Skin of body (tissue), 2 donors: ENCODE results near the gene SLMAP. TPM values are rescaled to one million over a fixed set of nuclear protein-coding genes. Genes with fewer than 3 reads are reported as not detected.
"Not testable (repeated sequence)": the region's sequence is repeated elsewhere in the genome, so short reads cannot be mapped to it uniquely, and the experiment has no call there.

Experiments used
- DNase-seq: peaks from one replicate; lab custom pipeline; 2025; lab: John Stamatoyannopoulos, UW
- total RNA-seq: library from RNA; depleted of rRNA; stranded (reverse); fragments of >200 nt; gene quantifications from one replicate; pipeline ENCODE4 v1.2.3, GENCODE V29; 2014

The SLMAP gene
- total RNA-seq, 1 donor from 2014 or later: 83.2 TPM

DNA sequence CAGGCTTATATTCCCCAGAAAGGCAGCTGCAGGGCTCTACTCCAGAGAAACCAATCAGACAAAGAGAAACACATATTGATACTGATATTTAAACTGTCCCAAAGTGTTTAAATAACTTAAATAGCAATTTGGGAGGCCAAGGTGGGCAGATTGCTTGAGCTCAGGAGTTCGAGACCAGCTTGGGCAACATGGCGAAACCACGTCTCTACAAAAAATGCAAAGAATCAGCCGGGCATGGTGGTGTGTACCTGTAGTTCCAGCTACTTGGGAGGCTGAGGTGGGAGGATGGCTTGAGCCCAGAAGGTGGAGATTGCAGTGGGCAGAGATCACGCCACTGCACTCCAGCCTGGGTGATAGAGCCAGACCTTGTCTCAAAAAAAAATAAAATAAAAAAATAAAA lies 128.3 kb downstream of the SLMAP start:
- not testable (repeated sequence) for DNase-seq

DNA sequence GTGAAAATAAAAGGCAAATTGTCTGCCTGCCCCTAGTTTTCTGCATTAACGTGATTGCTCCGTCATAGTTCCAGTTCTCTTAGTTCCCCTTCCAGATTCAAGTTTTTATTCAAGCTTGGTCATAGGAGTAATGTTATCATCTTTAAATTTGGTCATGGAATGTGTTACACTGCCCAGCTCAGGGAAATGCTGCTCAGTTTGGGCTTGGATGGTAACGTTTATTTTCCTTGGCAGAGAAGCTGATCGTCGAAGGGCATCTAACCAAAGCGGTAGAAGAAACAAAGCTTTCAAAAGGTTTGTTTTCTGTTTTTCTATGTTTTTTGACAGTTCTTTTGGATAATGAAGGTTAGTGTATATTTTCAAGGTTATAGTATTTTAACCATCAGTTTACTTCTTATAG lies 133.7 kb downstream of the SLMAP start:
- no peak for DNase-seq

DNA sequence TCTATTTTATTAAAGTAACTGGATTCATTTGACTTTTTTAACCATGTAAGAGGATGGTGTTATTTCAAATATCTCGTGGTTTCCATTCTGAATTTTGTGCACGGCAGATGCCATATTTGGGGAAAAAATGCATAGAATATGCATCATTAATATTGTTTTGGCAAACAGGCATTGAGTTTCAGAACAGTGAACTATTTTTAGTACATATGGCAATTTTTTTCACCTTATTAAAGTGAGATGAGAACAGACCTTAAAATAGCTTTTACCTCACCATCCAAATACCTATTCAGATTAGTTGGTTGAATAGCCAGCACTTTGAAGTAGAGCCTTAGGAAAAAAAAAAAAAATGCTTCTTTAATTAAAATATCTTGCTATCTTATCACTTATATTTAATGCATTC lies 134.8 kb downstream of the SLMAP start:
- DNase-seq: no peak

DNA sequence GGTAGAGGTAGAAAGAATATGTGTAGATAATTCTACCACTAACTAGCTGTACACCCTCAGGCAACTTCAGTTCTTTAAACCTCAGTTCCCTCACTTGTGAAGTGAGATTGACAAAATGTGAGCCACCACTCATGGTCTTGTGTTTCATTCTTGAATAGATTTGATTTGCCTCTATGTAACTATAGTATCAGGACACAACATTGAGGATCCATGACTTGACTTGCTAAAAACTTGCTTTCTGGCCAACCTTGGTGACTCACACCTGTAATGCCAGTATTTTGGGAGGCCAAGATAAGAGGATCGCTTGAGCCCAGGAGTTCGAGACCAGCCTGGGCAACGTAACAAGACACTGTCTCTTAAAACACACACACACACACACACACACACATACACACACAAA lies 136.3 kb downstream of the SLMAP start:
- DNase-seq: no peak

DNA sequence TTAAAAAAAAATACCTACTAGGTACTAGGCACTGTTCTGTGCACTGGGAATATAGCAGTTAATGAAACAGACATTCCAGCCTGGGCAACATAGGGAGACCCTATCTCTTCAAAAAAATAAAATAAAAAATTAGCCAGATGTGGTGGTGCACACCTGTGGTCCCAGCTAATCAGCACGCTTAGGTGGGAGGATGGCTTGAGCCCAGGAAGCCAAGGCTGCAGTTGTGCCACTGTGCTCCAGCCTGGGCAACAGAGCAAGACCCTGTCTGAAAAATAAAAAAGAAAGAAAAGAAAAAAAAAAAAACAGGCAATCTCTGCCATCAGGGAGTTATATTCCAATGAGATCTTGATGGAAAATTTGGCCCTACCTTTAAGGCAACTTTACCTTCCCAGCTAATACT lies 137.0 kb downstream of the SLMAP start:
- DNase-seq: no peak

DNA sequence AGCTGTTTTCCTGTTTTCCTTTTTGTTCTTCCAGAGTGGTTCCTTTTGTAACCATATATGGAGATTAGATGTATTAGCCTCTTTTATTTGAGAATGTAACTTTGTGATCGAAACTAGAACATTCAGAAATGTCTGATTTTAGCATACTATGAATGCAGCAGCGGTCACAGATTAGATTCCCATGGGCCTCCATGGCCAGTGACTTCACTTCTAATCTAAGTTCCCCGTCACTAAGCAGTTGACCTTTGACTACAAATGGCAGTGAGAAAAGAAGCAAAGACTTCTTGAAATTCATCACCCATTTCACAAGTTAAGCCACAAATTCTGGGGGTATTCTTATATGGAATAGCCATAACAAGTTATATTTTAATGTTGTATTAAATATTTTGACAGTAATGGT lies 137.6 kb downstream of the SLMAP start:
- no peak for DNase-seq

DNA sequence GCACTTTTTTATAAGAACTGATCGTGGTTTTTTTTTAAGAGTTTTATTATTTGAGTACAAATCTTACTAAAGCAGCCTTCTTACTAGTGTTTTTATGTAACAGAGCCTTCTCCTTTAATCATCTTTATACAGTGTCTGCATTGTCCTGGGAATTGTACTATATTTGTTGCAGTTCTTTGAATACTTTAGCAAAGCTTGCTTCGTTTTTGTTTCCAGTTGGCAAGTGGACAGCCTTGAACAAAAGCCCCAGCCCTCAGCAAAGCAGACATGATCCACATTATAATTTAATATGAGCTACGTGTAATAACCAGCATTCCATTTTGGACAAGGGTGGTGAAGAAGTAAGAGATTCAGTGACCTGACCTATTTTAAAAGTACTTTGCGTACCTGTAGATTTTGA lies 139.9 kb downstream of the SLMAP start:
- peak; percentile 24 for DNase-seq

DNA sequence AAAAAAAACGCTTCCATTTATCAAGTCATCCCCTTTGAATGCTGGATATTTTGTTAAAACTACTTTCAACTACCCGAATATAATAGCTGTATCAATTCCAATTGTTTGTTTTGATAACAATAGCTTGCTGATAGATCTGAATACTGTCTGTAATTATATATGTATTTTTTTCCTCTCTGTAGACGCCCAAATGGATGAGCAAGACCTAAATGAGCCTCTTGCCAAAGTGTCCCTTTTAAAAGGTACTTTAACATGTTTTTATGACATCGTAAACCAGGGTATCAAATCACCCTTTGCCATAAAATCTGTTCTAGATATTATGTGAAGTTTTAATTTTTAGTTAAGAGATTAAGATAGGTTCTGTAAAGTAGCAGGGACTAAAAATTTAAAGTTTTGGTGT lies 140.6 kb downstream of the SLMAP start:
- DNase-seq: no peak

DNA sequence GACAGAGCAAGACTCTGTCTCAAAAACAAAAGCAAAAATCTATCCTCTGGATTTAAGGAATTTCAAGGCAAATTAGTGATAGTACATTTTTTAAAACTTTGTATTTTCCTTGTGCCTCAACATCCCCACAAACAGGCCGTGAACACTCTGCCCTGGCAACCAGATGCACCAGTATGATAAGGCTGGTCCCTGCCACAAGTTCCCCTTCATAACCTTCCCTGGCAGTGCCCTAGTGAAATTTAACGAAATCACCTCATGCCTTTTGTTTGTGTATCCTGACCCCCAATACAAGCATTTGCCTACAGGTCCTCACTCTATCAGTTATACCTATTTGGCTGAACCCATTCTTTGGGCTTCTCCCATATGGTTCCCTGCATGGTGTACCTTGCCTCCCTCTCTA lies 144.7 kb downstream of the SLMAP start:
- no peak for DNase-seq

DNA sequence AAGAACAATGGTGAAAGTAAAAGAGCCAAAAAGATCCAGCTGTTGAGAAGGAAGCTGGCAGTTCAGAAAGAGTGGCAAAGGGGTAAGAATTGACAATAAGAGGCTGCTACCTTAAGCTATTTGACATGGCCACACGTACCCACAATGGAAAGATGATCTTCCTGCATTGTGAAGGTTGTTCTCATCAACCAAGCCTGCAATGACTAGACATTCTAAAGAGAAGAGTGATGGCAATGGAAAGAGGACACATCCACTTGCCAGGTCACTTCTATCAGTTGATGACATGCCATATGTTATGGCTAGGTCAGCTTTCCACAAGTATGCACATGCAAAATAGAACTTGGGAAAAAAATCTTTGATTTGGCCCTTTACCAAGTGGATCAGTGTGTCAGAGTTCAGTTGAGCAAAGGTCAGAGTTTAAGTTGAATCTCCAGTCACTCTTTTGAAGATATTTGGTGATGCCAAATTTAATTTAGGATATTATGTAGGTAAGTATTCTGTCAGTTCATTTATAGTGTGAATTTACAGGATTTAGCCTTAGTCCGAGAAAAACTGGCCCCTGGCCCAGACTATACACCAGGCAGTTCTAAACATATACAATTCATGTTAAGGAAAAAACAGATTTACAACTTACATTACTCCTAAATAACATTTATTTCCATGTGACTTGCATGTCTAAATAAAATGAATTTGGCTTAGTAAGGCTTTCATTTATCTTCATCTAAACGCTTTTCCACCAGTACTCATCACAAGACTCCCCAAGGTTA lies 147.2 kb downstream of the SLMAP start:
- DNase-seq: no peak

DNA sequence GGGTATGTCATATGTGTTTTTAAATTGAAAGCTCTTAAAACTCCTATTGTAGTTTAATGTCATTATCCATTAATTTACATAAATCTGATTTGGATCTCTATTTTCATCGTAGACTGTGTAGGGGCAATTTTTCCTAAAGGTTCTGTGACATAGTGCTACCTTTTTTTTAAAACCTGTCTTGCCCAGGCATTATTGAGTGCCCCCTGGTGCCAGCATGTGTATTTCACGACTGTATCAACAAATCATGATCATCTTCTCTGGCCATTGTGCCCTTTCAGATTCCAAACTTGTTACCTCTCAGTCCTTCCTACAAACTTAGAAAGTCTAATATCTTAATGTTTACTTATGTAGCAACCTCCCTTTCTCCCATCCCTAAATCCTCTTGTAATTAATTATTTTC lies 154.9 kb downstream of the SLMAP start:
- DNase-seq: no peak

DNA sequence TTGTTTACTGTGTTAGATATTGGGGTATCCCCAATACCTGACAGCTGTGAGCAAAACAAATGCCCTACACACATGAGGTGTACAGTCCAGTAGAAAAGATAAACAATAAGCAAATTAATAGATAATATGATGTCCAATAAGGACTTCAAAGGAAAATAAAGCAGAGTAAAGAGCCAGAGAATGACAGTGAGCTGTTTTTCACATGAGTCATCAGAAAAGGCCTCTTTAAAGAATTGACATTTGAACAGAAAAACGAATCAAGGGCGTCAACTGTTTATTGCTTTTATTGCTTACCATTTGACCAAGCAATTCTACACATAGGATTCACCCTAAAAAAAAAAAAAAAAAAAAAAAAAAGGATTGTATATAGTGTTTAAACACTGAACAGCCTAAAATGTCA lies 155.5 kb downstream of the SLMAP start:
- no peak for DNase-seq

DNA sequence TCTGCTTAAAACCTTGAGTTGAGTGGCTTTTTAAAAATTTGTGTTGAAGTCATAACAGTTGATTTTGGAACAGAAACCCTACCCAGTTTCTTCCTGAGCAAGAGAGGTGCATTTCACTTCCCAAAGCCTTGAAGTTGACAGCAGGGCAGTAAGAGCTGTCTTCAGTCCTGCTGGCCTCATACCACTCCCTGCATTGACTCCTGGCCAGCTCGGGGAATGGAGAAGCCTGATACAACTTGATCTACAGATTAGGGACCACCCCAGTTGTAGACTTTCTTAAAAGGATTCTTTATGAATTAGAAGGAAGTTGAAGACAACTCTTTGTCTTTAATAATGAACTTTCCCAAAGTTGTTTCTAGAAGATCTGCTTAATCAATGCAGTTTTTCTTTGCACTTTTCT lies 161.5 kb downstream of the SLMAP start:
- DNase-seq: no peak

DNA sequence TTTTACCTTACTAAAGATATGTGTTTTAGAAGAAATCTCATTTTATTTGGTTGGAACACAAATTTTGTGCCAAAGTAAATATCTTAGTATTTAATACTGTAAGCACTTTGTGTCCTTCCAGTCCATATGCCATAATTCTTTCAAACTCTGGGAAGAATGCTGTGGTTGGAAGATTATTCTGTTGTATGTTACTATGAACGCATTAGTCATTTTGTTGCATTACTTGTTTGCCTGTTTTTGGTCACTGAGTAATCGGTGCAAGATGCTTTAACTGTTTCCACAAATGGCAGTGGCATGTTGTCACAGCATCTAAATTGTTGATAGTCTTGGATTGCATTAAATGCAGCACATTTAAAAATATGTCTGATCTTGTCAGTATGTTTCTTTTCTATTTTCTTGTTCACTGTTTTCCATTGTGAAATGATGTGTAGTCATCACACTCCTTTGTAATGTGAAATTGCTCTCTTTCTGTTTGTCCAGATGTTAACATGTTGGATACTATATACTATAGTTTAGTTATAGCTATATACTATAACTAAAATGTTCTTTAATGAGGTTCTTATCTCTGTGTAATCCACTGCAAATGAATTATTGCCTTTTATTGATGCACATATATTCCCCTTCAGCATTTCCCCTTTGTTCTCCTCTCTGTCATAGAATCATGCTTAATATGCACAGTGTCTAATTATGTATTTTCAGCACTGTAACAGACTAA lies 162.2 kb downstream of the SLMAP start:
- peak; percentile 79 for DNase-seq

DNA sequence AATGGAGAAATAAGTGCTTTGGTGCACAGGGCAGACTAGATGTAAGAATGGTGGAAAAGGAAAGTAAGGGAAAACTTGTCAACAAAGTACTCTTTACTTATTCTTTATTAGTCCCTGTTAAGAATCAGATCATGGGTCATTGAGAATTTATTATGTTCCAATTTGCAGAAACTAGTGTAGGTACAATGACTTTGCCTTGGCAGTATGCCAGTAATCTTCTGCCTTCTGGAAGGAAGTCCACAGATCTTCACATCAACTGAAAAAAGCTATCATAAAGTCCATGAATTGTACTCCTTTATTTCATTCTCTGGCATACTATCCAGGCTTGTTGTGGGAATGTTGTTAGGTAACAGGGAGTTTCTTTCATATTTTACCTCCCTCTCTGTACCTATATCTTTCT lies 163.9 kb downstream of the SLMAP start:
- DNase-seq: no peak

DNA sequence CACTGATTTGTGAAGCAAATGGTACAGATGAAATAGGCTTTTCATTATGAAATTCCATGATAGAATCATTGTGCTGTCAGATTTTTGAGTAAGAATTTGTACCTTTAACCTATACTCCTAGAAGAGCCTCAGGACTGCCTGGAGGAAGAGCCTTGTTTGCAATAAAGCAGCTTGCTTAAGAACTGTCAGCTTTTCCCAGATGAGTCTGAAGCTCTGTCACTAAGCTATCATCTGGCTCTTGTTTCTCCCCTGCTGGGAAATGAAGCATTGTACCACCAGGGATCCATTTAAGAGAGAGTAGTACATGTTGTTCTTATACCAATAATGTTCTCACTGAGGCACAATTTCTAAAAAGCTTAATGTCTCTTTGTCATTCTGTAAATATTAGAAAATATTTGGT lies 167.0 kb downstream of the SLMAP start:
- DNase-seq: peak; percentile 14

DNA sequence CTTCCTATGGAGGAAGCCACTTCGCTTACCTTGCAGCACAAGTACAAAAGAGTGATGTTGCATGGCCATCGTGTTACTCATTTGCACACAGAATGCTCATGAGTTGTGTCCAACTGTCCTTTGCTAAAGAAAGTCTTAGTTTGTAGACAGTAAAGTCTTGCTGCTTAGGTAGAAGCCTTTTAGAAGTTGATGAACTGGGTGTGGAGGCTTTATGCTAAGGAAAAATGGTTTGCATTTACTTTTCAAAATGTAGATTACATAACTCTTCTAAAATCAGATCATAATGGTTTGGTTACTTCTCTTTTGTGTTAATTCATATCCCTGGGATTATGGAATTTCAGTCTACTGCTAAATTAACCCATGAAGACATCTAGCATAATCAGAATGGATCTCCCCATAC lies 167.6 kb downstream of the SLMAP start:
- no peak for DNase-seq

DNA sequence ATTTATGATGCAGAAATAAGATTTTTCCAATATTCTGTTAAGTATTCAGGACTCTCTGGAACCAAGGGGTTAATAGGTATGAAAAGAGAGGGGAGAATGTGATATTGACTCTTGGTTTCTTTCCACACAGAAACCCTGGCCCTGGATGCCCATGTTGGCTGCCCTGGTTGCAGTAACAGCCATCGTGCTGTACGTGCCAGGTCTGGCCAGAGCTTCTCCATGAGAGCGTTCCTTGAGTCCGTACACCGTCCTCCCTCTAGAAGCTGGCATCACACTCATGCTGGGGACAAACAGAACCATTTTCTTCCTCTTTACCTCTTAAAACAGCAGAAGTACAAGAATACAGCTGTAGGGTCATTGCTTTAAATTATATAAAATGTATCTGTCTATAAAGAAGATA lies 171.1 kb downstream of the SLMAP start:
- no peak for DNase-seq

DNA sequence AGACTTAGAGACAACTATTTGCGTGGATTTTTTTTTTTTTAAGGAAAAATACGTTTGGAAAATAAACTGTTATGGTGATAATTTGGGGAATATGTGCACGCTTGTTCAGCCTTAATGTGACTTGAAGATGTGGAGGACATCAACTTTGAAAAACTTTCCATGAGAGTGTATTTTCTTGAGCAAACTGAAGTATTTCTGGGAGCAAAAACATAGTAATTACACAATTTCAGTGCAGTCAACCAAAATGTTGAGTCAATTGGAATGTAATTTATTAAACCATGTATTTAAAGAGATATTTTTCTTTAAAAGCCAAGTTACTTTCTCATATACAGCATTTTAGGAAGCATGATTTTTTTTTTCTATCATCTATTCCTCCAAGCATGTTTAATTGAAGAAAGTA lies 171.8 kb downstream of the SLMAP start:
- no peak for DNase-seq

DNA sequence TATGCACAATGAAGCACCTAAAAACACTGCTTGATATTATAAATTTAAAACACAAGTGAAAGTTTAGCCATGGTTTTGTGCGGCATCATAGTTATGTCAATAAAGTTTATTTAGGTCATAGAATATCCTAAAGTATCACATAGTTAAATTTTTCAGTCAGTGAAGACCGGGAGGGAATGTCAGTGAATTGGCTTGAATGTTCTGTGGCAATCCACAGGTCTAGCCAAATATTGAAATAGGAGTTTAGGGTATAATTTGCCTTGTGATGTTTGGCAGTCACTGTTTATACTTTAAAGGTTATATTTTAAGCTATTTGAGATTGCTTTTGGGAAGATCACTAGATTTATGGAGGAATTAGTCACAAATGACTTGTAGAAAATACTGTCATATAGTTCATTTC lies 172.4 kb downstream of the SLMAP start:
- DNase-seq: no peak

DNA sequence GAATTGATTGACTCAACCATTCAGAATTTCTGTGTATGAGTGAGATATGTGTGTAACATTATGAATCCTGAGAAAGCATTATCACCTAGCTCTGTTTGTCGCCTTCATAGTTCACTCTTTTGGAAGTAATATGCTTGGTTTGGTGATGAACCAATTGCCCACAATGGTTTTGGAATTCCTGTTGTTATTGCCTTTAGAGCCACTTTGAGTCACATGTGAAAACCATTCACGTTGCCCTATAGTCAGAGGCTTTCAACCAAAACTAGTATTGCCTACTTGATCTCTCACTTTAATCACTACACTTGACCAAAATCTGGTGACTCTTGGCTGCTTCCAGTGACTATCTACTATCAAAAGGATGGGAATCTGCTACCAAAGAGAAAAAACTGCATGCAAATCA lies 173.9 kb downstream of the SLMAP start:
- no peak for DNase-seq

DNA sequence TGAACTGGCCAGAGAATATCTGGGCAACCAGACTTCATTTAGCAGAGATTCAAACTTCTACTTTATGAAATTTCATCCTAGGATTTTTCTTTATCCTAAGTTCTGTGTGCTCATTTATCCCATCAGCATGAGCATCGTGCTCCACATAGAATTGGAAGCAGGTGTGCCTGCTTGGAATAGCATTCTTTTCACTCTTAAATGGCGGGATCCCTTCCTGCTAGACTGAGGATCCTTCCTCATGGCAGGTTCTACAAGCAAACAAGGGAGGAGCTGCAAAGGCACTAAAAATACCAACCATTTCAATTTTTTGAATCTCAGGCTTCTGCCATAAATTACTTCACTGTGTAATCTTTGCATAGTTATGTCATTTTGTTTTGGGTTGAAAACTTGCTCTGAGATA lies 177.5 kb downstream of the SLMAP start:
- DNase-seq: no peak

DNA sequence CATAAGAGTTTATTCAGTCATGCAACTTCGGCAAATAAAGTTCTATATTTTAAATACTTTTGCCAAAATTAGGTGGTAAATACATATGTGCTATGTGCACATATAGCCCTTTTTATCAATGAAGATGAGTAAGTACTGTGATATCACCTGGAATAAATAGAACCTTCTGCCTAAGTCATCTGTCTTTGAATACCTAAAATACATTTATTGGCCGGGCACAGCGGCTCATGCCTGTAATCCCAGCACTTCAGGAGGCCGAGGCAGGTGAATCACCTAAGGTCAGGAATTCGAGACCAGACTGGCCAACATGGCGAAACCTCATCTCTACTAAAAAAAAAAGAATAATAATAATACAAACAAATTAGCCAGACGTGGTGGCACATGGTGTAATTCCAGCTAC lies 178.3 kb downstream of the SLMAP start:
- no peak for DNase-seq
